Measurements from ENCODE around the gene YIPF5. TPM values are rescaled to one million over a fixed set of nuclear protein-coding genes. Genes with fewer than 3 reads are reported as not detected.

YIPF5 gene
- polyA plus RNA-seq, 1 donor = 56.2 TPM

DNA sequence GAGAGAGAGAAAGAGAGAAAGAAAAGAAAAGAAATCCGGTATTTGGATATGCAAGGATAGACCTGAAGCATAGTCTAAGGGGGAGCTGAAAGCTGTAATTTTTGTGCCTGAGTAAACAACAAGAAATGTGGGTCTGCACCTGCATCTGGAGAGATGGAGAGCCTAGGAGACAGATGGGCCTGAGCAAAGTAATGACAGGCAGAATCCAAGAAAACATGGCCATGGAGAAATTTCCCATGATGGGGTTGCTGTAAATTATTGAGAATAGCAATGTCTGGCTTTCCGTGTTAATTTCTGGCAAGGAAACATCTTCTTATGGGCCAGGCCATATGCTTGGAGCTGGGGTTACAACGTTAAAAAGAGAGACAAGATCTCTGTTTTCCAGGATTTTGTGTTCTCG lies 40.2 kb downstream of the YIPF5 start:
- WGBS (ENCODE audit: insufficient coverage, low lambda C conversion rate) = 100% methylated on average over 2 of the region's 4 CpGs
- Histone ChIP-seq H3K36me3 (ENCODE audit: control insufficient read depth, insufficient read depth, low read length) (no peaks in the 10 kb centered on the region), H3K27me3 (ENCODE audit: control insufficient read depth, insufficient read depth, low read length) (peaks cover 2% of the 10 kb centered on the region), H3K9me3 (ENCODE audit: control insufficient read depth, low read depth, low read length) (no peaks in the 10 kb centered on the region), H3K4me3 (ENCODE audit: low read length) (no peak overlapping the region), H3K4me1 (ENCODE audit: control insufficient read depth, insufficient read depth, low read length) (no peaks in the 10 kb centered on the region), H3K27ac (ENCODE audit: low read length) (no peak overlapping the region)
- DNase-seq = no peak

- Histone ChIP-seq H3K27ac (ENCODE audit: low read length) (no peak overlapping the region), H3K9me3 (ENCODE audit: control insufficient read depth, low read depth, low read length) (no peaks in the 10 kb centered on the region), H3K27me3 (ENCODE audit: control insufficient read depth, insufficient read depth, low read length) (peaks cover 2% of the 10 kb centered on the region), H3K4me1 (ENCODE audit: control insufficient read depth, insufficient read depth, low read length) (no peaks in the 10 kb centered on the region), H3K36me3 (ENCODE audit: control insufficient read depth, insufficient read depth, low read length) (no peaks in the 10 kb centered on the region), H3K4me3 (ENCODE audit: low read length) (no peak overlapping the region)
- DNase-seq = no peak
- WGBS (ENCODE audit: insufficient coverage, low lambda C conversion rate) = 100% methylated on average over 2 of the region's 4 CpGs
Measured at GRCh38 chr5:144128844-144129243, 41.6 kb downstream of the YIPF5 start.

- Histone ChIP-seq H3K36me3 (ENCODE audit: control insufficient read depth, insufficient read depth, low read length) (no peaks in the 10 kb centered on the region), H3K27ac (ENCODE audit: low read length) (no peak overlapping the region), H3K27me3 (ENCODE audit: control insufficient read depth, insufficient read depth, low read length) (peaks cover 2% of the 10 kb centered on the region), H3K4me3 (ENCODE audit: low read length) (no peak overlapping the region), H3K9me3 (ENCODE audit: control insufficient read depth, low read depth, low read length) (no peaks in the 10 kb centered on the region), H3K4me1 (ENCODE audit: control insufficient read depth, insufficient read depth, low read length) (no peaks in the 10 kb centered on the region)
- no peak for DNase-seq
- WGBS (ENCODE audit: insufficient coverage, low lambda C conversion rate) = no CpG with 5 or more reads among the region's 4 CpGs
Measured at GRCh38 chr5:144126707-144127106, 43.8 kb downstream of the YIPF5 start.

DNA sequence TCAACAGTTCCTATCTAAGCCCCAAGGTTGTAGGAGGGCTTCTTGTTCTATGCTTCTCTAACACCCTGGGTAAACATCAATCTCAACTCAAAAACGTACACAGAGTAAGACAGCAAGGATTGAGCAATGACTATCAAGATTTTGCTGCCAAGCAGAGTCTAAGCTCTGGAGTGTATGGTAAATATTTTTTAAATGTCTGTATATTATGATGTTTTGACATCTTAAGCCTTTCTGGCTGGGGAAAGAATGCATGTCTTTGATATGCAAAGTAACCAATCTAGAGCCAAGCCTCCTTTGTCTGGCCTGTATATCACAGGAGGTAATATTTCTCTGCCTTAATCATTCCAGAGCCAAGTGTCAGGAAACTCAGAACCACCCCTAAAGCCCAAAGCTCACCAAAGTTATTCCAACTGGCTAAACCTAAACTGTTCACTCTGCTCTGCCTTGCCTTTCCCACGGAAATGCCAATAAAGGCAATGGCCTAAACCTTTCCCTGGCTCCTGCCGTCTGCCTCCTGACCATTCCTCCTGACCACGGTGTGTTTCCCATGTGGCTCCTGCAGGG lies 45.2 kb downstream of the YIPF5 start:
- no peak overlapping the region for H3K4me3 ChIP-seq (ENCODE audit: low read length)
- 50% methylated on average over 2 of the region's 4 CpGs for WGBS (ENCODE audit: insufficient coverage, low lambda C conversion rate)
- H3K4me1 ChIP-seq (ENCODE audit: control insufficient read depth, insufficient read depth, low read length) = no peaks in the 10 kb centered on the region
- no peaks in the 10 kb centered on the region for H3K36me3 ChIP-seq (ENCODE audit: control insufficient read depth, insufficient read depth, low read length)
- peaks cover 2% of the 10 kb centered on the region for H3K27me3 ChIP-seq (ENCODE audit: control insufficient read depth, insufficient read depth, low read length)
- no peaks in the 10 kb centered on the region for H3K9me3 ChIP-seq (ENCODE audit: control insufficient read depth, low read depth, low read length)
- no peak overlapping the region for H3K27ac ChIP-seq (ENCODE audit: low read length)
- DNase-seq = no peak

- Histone ChIP-seq H3K4me3 (ENCODE audit: low read length) (no peak overlapping the region), H3K27ac (ENCODE audit: low read length) (no peak overlapping the region), H3K9me3 (ENCODE audit: control insufficient read depth, low read depth, low read length) (no peaks in the 10 kb centered on the region), H3K4me1 (ENCODE audit: control insufficient read depth, insufficient read depth, low read length) (no peaks in the 10 kb centered on the region), H3K27me3 (ENCODE audit: control insufficient read depth, insufficient read depth, low read length) (peaks cover 2% of the 10 kb centered on the region), H3K36me3 (ENCODE audit: control insufficient read depth, insufficient read depth, low read length) (no peaks in the 10 kb centered on the region)
- no CpG with 5 or more reads among the region's 3 CpGs for WGBS (ENCODE audit: insufficient coverage, low lambda C conversion rate)
- no peak for DNase-seq
Measured at GRCh38 chr5:144122641-144123040, 47.8 kb downstream of the YIPF5 start.

- DNase-seq = no peak
- 71% methylated on average over 2 of the region's 2 CpGs for WGBS (ENCODE audit: insufficient coverage, low lambda C conversion rate)
- H3K4me3 ChIP-seq (ENCODE audit: low read length) = no peak overlapping the region
- H3K9me3 ChIP-seq (ENCODE audit: control insufficient read depth, low read depth, low read length) = no peaks in the 10 kb centered on the region
- no peaks in the 10 kb centered on the region for H3K36me3 ChIP-seq (ENCODE audit: control insufficient read depth, insufficient read depth, low read length)
- H3K27me3 ChIP-seq (ENCODE audit: control insufficient read depth, insufficient read depth, low read length) = peaks cover 2% of the 10 kb centered on the region
- no peaks in the 10 kb centered on the region for H3K4me1 ChIP-seq (ENCODE audit: control insufficient read depth, insufficient read depth, low read length)
- no peak overlapping the region for H3K27ac ChIP-seq (ENCODE audit: low read length)
Measured at GRCh38 chr5:144122081-144122480, 48.4 kb downstream of the YIPF5 start.

DNA sequence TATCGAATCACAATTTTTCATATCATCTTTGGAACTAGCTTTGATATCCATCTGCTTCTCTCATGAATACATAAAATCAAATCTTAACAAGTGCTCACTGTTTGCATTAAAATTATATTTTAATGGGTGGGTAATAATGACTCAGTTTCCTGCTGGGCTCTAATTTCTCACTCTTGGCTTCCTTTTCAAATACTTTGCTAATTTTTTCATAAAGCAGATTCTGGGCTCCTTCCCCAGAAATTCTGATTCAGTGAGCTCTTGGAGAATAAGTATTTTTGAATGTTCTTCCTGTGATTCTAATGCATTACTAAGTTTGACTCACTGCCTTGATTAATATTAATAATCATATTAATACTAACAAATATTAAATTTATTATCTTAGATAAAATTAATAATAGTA lies 48.9 kb downstream of the YIPF5 start:
- Histone ChIP-seq H3K9me3 (ENCODE audit: control insufficient read depth, low read depth, low read length) (no peaks in the 10 kb centered on the region), H3K4me1 (ENCODE audit: control insufficient read depth, insufficient read depth, low read length) (no peaks in the 10 kb centered on the region), H3K36me3 (ENCODE audit: control insufficient read depth, insufficient read depth, low read length) (no peaks in the 10 kb centered on the region), H3K27me3 (ENCODE audit: control insufficient read depth, insufficient read depth, low read length) (peaks cover under 1% of the 10 kb centered on the region), H3K4me3 (ENCODE audit: low read length) (no peak overlapping the region), H3K27ac (ENCODE audit: low read length) (no peak overlapping the region)
- WGBS (ENCODE audit: insufficient coverage, low lambda C conversion rate) = 91% methylated on average over 1 of the region's 1 CpG
- no peak for DNase-seq

- no peak overlapping the region for H3K27ac ChIP-seq (ENCODE audit: low read length)
- H3K36me3 ChIP-seq (ENCODE audit: control insufficient read depth, insufficient read depth, low read length) = no peaks in the 10 kb centered on the region
- H3K4me1 ChIP-seq (ENCODE audit: control insufficient read depth, insufficient read depth, low read length) = no peaks in the 10 kb centered on the region
- no CpG with 5 or more reads among the region's 2 CpGs for WGBS (ENCODE audit: insufficient coverage, low lambda C conversion rate)
- no peaks in the 10 kb centered on the region for H3K27me3 ChIP-seq (ENCODE audit: control insufficient read depth, insufficient read depth, low read length)
- DNase-seq = no peak
- H3K9me3 ChIP-seq (ENCODE audit: control insufficient read depth, low read depth, low read length) = no peaks in the 10 kb centered on the region
- no peak overlapping the region for H3K4me3 ChIP-seq (ENCODE audit: low read length)
Measured at GRCh38 chr5:144120661-144121180, 49.7 kb downstream of the YIPF5 start.

- Histone ChIP-seq H3K27me3 (ENCODE audit: control insufficient read depth, insufficient read depth, low read length) (no peaks in the 10 kb centered on the region), H3K27ac (ENCODE audit: low read length) (no peak overlapping the region), H3K4me3 (ENCODE audit: low read length) (no peak overlapping the region), H3K36me3 (ENCODE audit: control insufficient read depth, insufficient read depth, low read length) (no peaks in the 10 kb centered on the region), H3K4me1 (ENCODE audit: control insufficient read depth, insufficient read depth, low read length) (no peaks in the 10 kb centered on the region), H3K9me3 (ENCODE audit: control insufficient read depth, low read depth, low read length) (no peaks in the 10 kb centered on the region)
- DNase-seq = no peak
Measured at GRCh38 chr5:144117412-144117811, 53.0 kb downstream of the YIPF5 start.

GRCh38 chr5:144114571-144114970 lies 55.9 kb downstream of the YIPF5 start:
- WGBS (ENCODE audit: insufficient coverage, low lambda C conversion rate) = 67% methylated on average over 1 of the region's 1 CpG
- DNase-seq = no peak
- no peak overlapping the region for H3K27ac ChIP-seq (ENCODE audit: low read length)

More at GRCh38 chr5:144114571-144114970, 55.9 kb downstream of the YIPF5 start:
- Histone ChIP-seq H3K9me3 (ENCODE audit: control insufficient read depth, low read depth, low read length) (no peaks in the 10 kb centered on the region), H3K4me3 (ENCODE audit: low read length) (no peak overlapping the region), H3K27me3 (ENCODE audit: control insufficient read depth, insufficient read depth, low read length) (no peaks in the 10 kb centered on the region), H3K4me1 (ENCODE audit: control insufficient read depth, insufficient read depth, low read length) (no peaks in the 10 kb centered on the region), H3K36me3 (ENCODE audit: control insufficient read depth, insufficient read depth, low read length) (no peaks in the 10 kb centered on the region)
